Vagina (tissue), 2 donors: ENCODE results near the gene RBFOX1. TPM values are rescaled to one million over a fixed set of nuclear protein-coding genes. Genes with fewer than 3 reads are reported as not detected.

Experiments
- DNase-seq, 2 donors: peaks; one replicate each; pipeline ENCODE4 v3.0.0-alpha.2; 2017; ENCODE audit errors: extremely low spot score in 2 of 2
- H3K27ac ChIP-seq: fragments of 200-600 bp; sonication (generic); one replicate; pipeline ENCODE4 v1.5.1; 2019
- H3K27me3 ChIP-seq: fragments of 200-600 bp; sonication (generic); one replicate; pipeline ENCODE4 v1.5.1; 2019
- H3K36me3 ChIP-seq, 2 donors: fragments of 200-600 bp; sonication (generic); one replicate each; pipeline ENCODE4 v1.5.1; 2017 to 2019
- H3K4me1 ChIP-seq: fragments of 200-600 bp; sonication (generic); one replicate; pipeline ENCODE4 v1.5.1; 2019
- H3K4me3 ChIP-seq, 2 donors: fragments of 200-600 bp; sonication (generic); 1 replicate in 1 of 2; 2 replicates in 1 of 2; pipeline ENCODE4 v1.5.1; 2016 to 2019
- H3K9me3 ChIP-seq: fragments of 200-600 bp; sonication (generic); one replicate; pipeline ENCODE4 v1.5.1; 2019
- POLR2A ChIP-seq, 2 donors: fragments of 450-650 bp; IDR thresholded peaks; one replicate each; pipeline ENCODE4 v1.6.1; 2017; ENCODE audit warnings: antibody characterized with exemption in 2 of 2, mild to moderate bottlenecking in 2 of 2, moderate library complexity in 2 of 2
- POLR2AphosphoS5 ChIP-seq, 2 donors: sonication (generic); formaldehyde crosslinking; IDR thresholded peaks; one replicate each; pipeline ENCODE4 v1.9.0; 2017; ENCODE audit warnings: antibody characterized with exemption in 2 of 2, mild to moderate bottlenecking in 2 of 2, low read depth in 1 of 2; ENCODE audit not compliant: insufficient read depth in 1 of 2
- intact Hi-C: fragments of 100-400 bp; cut with DNase I; formaldehyde crosslinking; loops from one replicate; pipeline ENCODE4 v1.15.1; 2023
- total RNA-seq: library from RNA; depleted of rRNA; stranded (reverse); fragments of >200 nt; gene quantifications from one replicate; pipeline ENCODE4 v1.2.3, GENCODE V29; 2016
- TF ChIP-seq, protein P1 (sequence below), 3 experiments: fragments of 450-650 bp in 2 of 3; fragments of 200-600 bp in 1 of 3; sonication (generic) in 1 of 3; IDR thresholded peaks; one replicate each; pipeline ENCODE4 v1.5.1; 2017 to 2019; ENCODE audit warnings: antibody characterized with exemption in 3 of 3, mild to moderate bottlenecking in 2 of 3, moderate library complexity in 2 of 3

RBFOX1 gene
- total RNA-seq, 1 donor from 2014 or later: 6.6 TPM

DNA sequence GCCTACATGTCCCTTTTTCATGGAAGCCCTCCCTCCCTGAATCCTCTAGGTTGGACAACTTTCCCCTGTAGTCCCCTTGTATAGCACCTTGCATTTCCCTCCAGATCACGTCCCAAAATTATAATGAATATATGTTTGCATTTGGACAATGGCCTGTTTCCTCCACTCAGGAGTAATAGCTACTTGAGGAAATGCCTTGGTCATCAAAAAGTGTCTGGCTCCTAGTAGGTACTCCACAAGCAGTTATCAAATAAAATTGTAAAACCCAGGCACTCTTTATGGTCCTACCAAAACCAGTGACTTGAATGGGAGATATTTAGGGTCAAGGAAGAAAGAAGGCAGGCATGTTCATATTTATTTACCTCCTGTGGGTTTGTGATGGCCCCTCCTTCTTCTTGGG is 59.6 kb downstream of the RBFOX1 start:
- DNase-seq: no peak
- H3K27ac ChIP-seq: no peak overlapping the region
- H3K4me3 ChIP-seq: no peak overlapping the region
- intact Hi-C loops: no loop called here
- H3K36me3 ChIP-seq: no peaks in the 10 kb centered on the region
- no peaks in the 10 kb centered on the region for H3K9me3 ChIP-seq
- H3K27me3 ChIP-seq: no peaks in the 10 kb centered on the region
- TF ChIP-seq POLR2A (IDR thresholded peaks at IDR 0.05) (no peak), POLR2AphosphoS5 (IDR thresholded peaks at IDR 0.05; ENCODE audit: insufficient read depth in 1 of 2, low read depth in 1 of 2) (no peak)
- TF ChIP-seq, protein P1, sequence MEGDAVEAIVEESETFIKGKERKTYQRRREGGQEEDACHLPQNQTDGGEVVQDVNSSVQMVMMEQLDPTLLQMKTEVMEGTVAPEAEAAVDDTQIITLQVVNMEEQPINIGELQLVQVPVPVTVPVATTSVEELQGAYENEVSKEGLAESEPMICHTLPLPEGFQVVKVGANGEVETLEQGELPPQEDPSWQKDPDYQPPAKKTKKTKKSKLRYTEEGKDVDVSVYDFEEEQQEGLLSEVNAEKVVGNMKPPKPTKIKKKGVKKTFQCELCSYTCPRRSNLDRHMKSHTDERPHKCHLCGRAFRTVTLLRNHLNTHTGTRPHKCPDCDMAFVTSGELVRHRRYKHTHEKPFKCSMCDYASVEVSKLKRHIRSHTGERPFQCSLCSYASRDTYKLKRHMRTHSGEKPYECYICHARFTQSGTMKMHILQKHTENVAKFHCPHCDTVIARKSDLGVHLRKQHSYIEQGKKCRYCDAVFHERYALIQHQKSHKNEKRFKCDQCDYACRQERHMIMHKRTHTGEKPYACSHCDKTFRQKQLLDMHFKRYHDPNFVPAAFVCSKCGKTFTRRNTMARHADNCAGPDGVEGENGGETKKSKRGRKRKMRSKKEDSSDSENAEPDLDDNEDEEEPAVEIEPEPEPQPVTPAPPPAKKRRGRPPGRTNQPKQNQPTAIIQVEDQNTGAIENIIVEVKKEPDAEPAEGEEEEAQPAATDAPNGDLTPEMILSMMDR (IDR thresholded peaks at IDR 0.05): no peak
- H3K4me1 ChIP-seq: no peaks in the 10 kb centered on the region

DNA sequence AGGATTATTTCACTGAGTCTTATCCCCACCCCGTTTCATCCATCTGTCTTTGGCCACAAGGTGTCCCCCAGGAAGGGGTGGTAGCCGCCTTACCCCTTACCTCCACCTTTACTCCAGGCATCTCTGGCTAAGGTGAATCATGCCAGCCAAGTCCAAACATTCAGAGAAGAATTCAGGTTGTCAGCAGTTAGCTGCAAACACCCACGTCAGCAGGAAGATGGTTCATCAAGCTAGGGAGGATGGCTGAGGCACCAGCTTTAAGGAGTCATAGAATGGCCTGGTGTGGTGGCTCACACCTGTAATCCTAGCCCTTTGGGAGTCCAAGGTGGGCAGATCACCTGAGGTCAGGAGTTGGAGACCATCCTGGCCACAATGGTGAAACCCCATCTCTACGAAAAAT is 61.0 kb downstream of the RBFOX1 start:
- Histone ChIP-seq H3K9me3 (no peaks in the 10 kb centered on the region), H3K4me3 (no peak overlapping the region), H3K27me3 (no peaks in the 10 kb centered on the region), H3K4me1 (no peaks in the 10 kb centered on the region), H3K27ac (no peak overlapping the region), H3K36me3 (no peaks in the 10 kb centered on the region)
- no peak for DNase-seq
- intact Hi-C loops: no loop called here
- no peak for TF ChIP-seq POLR2AphosphoS5 (IDR thresholded peaks at IDR 0.05; ENCODE audit: insufficient read depth in 1 of 2, low read depth in 1 of 2)
- TF ChIP-seq, protein P1 (IDR thresholded peaks at IDR 0.05): no peak
- TF ChIP-seq POLR2A (IDR thresholded peaks at IDR 0.05): no peak

DNA sequence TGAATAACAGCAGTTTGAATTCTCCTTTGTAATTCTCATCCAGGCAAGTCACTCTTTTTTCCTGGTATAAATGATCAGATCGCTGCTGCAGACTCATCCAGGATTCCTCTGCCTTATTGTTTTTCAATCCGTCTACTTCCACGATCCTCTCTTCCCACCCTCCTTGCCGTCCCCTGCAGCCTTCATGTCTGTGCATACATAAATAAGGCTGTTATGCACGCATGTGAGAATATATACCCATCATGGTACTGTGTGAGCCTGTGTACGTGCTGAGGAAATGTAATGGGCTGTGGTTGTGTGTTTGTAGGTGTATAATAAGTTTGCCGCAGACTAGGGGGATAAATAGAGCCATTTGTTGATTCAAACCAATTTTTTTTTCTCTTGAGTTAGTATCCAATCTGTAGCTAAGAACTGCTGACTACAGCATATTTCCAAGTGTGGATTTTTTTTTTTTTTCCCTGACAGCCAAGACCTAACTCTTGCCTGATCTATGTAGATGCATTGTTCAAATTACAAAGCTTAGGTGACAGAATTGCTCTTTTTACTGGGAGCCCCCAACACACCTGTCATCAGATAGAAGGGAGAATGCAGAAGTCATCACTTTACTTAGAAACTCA is 62.2 kb downstream of the RBFOX1 start:
- no peak for DNase-seq
- Histone ChIP-seq H3K27ac (no peak overlapping the region), H3K36me3 (no peaks in the 10 kb centered on the region), H3K9me3 (no peaks in the 10 kb centered on the region), H3K27me3 (no peaks in the 10 kb centered on the region), H3K4me1 (no peaks in the 10 kb centered on the region), H3K4me3 (no peak overlapping the region)
- intact Hi-C loops: no loop called here
- TF ChIP-seq POLR2AphosphoS5 (IDR thresholded peaks at IDR 0.05; ENCODE audit: insufficient read depth in 1 of 2, low read depth in 1 of 2): no peak
- TF ChIP-seq, protein P1 (IDR thresholded peaks at IDR 0.05): no peak
- TF ChIP-seq POLR2A (IDR thresholded peaks at IDR 0.05): no peak

DNA sequence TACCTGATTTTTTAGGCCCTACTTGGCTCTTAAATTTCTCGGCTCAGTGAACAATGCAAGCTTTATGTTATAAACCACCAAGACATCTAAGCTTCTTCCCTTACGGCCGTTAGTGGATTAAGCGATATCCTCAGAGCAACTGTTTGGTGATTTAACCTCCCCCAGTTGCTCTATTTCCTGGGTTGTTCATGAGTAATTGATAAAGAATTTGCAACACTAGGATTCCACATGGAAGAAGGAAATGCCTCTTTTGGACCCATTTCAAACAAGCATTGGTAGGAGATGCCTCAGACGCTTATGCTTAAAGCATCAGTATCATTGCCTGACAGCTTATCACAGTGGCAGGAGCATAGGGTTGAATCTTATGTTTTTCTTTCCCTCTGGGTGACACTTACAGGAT is 65.3 kb downstream of the RBFOX1 start:
- DNase-seq: no peak
- Histone ChIP-seq H3K27me3 (no peaks in the 10 kb centered on the region), H3K9me3 (no peaks in the 10 kb centered on the region), H3K4me3 (no peak overlapping the region), H3K36me3 (no peaks in the 10 kb centered on the region), H3K4me1 (no peaks in the 10 kb centered on the region), H3K27ac (no peak overlapping the region)
- TF ChIP-seq, protein P1 (IDR thresholded peaks at IDR 0.05): no peak
- no peak for TF ChIP-seq POLR2AphosphoS5 (IDR thresholded peaks at IDR 0.05; ENCODE audit: insufficient read depth in 1 of 2, low read depth in 1 of 2)
- TF ChIP-seq POLR2A (IDR thresholded peaks at IDR 0.05): no peak
- intact Hi-C loops: no loop called here

DNA sequence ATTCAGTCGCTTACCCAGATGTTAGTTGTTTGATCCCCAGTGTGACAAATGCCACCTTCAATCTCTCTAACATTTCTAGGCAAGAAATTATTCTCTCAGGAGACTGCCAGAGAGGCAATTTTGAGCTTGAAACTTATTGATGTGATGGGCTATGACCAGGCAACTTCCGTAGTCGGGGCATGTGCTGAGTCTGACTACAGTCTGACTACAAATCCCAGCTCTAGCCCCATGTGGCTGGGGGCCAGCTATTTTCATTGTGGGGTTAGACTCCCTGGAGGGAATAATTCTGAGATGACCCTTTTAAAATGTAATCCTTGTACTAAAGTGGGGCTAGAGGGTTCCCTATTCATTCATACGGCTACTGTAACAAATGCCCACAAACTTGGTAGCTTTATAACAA is 65.9 kb downstream of the RBFOX1 start:
- DNase-seq: no peak
- Histone ChIP-seq H3K4me3 (no peak overlapping the region), H3K9me3 (no peaks in the 10 kb centered on the region), H3K27me3 (no peaks in the 10 kb centered on the region), H3K36me3 (no peaks in the 10 kb centered on the region), H3K4me1 (no peaks in the 10 kb centered on the region), H3K27ac (no peak overlapping the region)
- intact Hi-C loops: no loop called here
- TF ChIP-seq, protein P1 (IDR thresholded peaks at IDR 0.05): no peak
- TF ChIP-seq POLR2A (IDR thresholded peaks at IDR 0.05) (no peak), POLR2AphosphoS5 (IDR thresholded peaks at IDR 0.05; ENCODE audit: insufficient read depth in 1 of 2, low read depth in 1 of 2) (no peak)
